NCI-H1417 (cell line): Measurements from ENCODE around the gene SNX8.

ENCODE experiments used
- DNase-seq, 3 experiments: peaks; one replicate each; lab custom pipeline; 2025; lab: John Stamatoyannopoulos, UW

SNX8 gene

GRCh38 chr7:2244404-2244995, 69.7 kb downstream of the SNX8 start:
- DNase-seq = no peak

GRCh38 chr7:2243458-2243857, 70.8 kb downstream of the SNX8 start:
- DNase-seq = no peak

- DNase-seq = peak in 2 of 3 experiments; percentile 62 to 74
Observed at GRCh38 chr7:2242541-2243429, 71.5 kb downstream of the SNX8 start.

- peak; percentile 81 to 92 (median 89) for DNase-seq
Observed at GRCh38 chr7:2241580-2242540, 72.4 kb downstream of the SNX8 start, which contains the start of the genes MRM2 and NUDT1. Gene MRM2 (minus strand): TSS chr7:2242205. CDS start chr7:2242169, 36 bp downstream. Gene NUDT1 (plus strand): TSS chr7:2242226. CDS start chr7:2244575, 2,349 bp downstream.

GRCh38 chr7:2239242-2239641, 75.0 kb downstream of the SNX8 start:
- no peak for DNase-seq

- DNase-seq = peak in 1 of 3 experiments; percentile 79
Observed at GRCh38 chr7:2237109-2237602, 77.1 kb downstream of the SNX8 start.

GRCh38 chr7:2233926-2234325, 80.3 kb downstream of the SNX8 start:
- no peak for DNase-seq

- DNase-seq = peak; percentile 88 to 95 (median 92)
Observed at GRCh38 chr7:2232766-2233520, 81.3 kb downstream of the SNX8 start, which contains the start of gene MAD1L1. Gene MAD1L1 (minus strand): TSS chr7:2232945. CDS start chr7:2230133, 2,812 bp downstream.

- DNase-seq = peak in 2 of 3 experiments; percentile 74 to 87
Observed at GRCh38 chr7:2231992-2232765, 82.1 kb downstream of the SNX8 start.

GRCh38 chr7:2230882-2231281, 83.4 kb downstream of the SNX8 start:
- DNase-seq = no peak

- DNase-seq = no peak
Observed at GRCh38 chr7:2230226-2230625, 84.0 kb downstream of the SNX8 start.

- DNase-seq = no peak
Observed at GRCh38 chr7:2229467-2229866, 84.8 kb downstream of the SNX8 start.

- DNase-seq = no peak
Observed at GRCh38 chr7:2228921-2229320, 85.3 kb downstream of the SNX8 start.

- no peak for DNase-seq
Observed at GRCh38 chr7:2227699-2228098, 86.5 kb downstream of the SNX8 start.

GRCh38 chr7:2225830-2226229, 88.4 kb downstream of the SNX8 start:
- DNase-seq = no peak

GRCh38 chr7:2225336-2225735, 88.9 kb downstream of the SNX8 start:
- no peak for DNase-seq

GRCh38 chr7:2224934-2225333, 89.3 kb downstream of the SNX8 start:
- DNase-seq = no peak

- DNase-seq = no peak
Observed at GRCh38 chr7:2224491-2224928, 89.7 kb downstream of the SNX8 start.

GRCh38 chr7:2223321-2223720, 90.9 kb downstream of the SNX8 start:
- no peak for DNase-seq

GRCh38 chr7:2222516-2222915, 91.7 kb downstream of the SNX8 start:
- DNase-seq = no peak
